GM21447 (cell line): Measurements from ENCODE around the gene ANKS1A.

Experiments
- ATAC-seq: cut with Tn5 transposase; IDR thresholded peaks from one replicate; pipeline ENCODE4 v1.9.1; 2021; ENCODE audit not compliant: unreplicated experiment

Gene ANKS1A

DNA sequence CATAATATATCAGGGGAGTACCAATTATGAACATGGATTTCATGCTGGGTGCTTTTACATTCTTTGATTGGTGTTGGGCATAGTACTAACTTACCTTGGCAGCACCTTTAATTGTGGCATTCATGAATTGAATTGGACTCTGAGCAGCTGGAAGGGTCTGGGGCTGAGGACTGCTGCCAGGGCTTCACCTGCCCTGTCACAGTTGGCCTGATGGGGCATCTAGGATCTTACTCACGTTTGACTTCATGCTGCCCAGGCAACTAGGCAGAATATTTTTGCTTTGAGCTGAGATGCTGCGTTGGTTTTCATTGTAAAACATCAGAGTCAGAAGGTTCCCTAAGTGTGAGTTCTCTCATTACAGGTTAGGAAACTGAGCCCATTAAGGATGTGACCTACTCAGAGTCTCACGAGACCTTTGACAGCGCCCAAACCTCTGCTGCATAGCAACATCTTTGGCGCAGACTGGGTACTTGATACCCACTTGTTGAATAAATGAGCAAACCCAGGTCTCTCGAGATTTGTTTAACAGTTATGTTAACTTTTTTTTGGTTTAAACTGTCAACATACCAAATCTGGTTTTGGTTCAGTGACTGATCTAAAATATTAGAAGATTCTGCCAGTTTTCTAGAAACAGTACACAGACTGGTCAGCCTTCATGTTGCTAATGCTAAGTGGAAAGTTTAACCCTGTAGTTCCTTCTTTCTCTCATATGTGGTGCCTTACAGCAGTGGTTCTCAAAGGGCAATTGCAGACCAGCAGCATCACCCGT, 147.2 kb downstream of the ANKS1A start:
- ATAC-seq: no peak

DNA sequence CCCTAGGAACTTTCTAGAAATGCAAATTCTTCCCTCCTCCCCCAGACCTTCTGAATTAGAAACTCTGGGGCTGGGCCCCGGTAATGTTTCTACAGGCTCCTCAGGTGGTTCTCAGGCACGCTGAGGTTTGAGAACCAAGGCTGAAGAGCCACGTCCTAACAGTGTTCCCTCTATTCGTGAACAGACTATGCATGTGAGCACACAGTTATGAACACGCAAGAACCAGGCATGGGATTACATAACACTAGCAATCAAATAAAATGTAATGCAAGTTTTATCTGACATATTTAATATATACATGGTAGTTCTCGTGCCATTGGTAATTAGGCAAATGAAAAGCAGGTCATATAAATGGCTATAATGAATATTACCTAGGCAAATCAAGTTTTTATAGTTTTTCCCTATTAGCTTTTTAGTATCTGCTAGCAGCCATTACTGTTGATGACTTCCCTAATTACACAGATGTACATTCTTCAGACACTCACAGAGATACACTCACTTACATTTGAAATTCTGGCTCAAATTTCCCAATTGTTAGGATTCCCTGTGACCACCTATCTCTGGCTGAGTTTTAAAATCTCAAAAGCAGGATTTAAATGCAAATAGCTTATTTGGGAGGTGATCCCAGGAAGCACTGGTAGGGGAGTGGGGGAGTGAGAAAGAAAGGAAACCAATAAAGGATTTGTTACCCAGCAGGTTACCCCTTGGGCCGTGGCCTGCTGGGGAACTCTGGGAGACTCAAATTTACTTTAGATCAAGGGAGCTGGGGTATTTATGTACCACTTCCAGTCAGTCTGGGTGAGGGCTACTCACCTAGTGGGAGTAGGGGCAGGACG, 148.0 kb downstream of the ANKS1A start:
- ATAC-seq: no peak

DNA sequence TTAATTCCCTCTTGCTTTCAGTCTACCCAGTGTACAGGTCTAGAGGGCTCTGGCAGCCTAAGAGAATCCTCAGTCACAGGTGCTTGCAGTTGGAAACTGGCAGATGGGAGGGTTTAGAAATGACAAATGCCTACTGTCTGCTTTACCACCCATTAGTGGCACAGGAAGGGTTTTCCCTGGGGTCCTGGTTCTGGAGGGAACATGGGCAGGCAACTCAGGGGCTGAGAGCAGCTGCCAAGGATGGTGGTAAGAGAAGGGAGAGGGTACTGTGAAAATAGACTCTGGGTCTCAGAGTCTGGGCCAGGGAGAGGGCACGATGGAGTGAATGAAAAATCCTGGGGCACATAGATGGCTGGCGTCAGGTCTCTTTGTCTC, 148.6 kb downstream of the ANKS1A start:
- ATAC-seq: no peak

DNA sequence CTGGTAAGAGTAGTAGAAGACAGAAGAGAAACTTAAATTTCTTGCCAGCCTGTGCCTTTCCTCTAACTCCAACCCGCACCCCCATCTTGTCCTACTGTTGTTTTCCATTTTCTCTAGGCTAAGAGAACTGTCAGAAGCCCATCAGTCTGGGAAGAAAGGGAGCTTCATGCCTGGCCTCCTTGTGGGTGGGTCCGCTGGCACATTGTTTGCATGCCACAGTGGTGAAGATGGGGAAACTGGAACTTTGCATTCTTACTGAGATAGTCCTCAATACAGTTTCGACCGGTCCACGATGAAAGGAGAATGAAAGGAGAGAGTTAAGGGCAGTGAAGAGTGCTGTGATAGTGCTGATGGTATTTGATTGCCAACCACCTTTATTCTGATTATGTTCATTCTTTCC, 149.0 kb downstream of the ANKS1A start:
- no peak for ATAC-seq

DNA sequence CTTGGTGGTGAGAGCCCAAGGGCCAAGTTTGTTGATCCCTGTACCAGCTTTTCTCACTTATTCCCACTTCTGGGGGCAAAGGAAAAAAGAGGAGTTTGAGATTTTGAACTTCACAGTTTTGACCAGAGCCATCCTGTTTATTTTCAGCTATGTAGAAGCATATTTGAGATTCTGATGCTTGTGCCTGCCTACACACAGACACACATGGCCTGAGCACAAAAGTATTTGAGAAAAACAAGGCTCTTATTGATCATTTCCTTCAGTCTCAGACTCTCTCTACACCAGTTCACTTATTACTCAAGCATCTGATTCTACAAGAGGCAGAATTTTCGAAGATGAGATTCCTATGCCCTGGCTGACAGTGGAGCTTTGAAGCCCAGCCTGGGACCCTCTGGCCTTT, 151.3 kb downstream of the ANKS1A start:
- ATAC-seq: no peak

DNA sequence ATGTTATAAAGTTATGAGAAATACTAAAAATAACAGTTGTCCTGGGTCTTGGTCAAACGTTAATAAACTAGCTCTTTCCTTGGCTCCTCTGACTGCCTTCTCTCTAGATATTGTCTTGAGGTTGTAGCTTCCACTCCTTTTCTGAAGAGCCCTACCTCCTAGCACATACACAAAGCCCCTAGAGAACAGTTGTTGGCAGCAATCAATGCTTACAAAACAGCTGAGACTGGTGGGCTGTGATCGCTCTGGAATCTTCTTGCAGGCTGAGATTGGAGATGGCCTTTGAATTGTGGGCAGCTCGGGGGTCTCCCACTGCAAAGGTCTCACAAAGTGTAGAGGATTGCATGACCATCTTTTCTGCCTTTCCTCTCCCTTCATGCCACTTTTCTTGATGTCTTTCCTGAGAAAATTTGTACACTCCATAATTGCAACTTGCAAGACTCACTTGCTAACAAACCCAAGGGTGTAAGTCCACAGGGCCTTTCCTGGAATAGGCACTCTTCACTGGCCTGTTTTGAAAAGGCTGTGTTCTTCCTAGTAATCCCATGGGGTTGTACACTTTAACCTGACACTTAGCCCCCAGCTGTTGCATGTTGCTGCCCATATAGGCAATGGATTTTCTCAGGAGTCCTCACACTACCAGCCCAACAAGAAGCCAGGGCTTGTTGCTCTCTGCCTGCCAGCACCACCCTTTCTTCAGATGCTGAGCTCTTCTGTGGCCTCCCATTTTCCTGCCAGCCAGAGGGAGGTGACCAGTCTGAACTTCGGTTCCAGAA, 152.2 kb downstream of the ANKS1A start:
- ATAC-seq: no peak

DNA sequence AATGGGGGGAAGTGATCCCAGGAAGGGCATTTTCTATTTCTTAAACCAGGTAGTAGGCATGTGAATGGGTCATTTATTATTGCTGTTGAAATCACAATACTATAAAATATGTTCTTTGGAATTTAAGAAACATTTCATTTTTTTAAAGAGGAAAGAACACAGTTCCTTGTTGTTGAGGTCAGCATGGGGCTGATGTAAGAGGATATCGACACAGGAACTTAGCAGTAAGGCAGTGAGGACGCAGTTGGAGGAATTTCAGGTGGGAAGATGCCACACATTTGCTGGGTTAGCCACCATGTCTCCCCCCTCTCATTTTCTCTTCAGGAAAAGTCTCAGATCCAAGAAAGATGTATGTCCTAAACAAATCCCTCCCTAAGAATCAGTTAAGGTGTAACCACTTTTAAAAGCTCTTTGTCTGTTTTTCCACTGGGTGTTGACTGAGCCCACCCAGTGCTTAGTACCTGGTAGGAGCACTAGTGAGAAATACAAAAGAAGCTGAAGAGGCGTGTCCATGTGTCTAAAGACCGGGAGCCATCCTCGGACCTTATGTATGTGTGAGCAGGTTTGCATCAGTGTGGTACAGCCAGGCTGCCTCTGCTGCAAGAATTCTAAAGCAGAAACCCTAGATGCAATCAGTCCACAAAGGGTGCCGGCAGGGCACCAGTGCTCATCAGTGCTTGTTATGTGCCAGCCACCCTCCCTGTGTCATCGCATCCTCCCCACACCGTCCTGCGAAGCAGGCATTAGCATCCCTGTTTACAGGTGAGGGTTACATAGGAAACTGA, 153.2 kb downstream of the ANKS1A start:
- no peak for ATAC-seq

DNA sequence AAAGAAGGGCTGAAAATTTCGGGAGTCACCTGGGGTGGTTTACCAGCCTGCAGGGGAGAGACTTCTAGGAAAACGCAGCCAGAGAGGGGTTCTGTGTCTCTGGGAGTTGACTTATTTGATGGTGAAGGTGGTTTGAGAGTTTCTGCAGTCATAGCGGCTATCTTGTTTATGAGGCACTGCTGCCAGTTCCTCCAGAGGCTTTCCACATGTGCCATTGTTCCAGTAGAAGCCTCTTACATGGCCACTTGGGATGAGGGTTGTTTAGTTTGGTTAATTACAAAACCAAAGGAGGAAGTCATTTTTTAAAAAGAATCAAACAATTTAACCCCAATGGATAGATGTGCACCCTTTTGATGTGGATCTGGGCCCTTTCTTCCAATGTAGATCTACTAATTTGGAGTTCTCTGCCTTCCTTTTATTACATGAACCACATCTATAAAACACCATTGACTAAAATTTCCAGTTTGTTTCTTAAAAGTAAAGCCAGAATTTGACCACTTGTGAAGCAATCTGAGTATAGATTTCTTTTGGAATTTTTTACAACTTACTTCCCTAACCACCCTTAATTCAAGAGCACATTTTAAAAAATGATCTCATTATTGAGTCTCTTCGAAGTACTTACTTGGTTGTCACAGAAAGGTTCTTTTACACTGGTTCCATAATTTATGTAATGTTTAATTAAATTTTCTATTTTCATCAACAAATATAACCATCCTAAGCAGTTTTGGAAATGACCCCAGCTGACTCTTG, 154.5 kb downstream of the ANKS1A start:
- ATAC-seq: no peak

DNA sequence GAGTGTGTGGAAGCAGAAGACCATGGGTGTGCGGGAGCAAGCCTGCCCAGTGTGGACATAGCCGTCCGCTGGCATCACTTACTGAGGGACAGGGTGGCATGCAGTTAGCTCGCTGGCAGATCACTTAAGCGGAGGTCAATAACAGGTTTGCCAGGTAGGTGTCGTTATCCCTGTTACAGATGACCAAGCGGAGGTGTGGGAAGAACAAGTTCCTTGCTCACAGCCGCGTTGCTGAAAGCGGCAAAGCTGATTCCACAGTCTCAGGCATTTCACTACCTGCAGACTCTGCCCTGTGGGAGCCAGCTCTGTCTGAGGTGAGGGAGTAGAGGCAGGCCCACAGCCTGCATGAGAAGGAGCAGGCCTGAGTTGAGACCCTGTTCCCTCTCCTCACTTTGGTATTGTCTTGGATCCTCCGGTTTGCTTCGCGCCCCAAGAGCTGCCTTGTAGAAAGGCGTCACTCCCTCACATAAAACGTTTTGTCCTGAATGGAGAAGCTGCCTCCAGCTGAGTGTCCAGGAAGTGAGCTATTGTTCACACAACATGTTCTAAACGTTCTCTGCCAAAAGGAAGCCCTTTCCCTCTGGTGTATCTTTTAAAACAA, 155.2 kb downstream of the ANKS1A start:
- no peak for ATAC-seq

DNA sequence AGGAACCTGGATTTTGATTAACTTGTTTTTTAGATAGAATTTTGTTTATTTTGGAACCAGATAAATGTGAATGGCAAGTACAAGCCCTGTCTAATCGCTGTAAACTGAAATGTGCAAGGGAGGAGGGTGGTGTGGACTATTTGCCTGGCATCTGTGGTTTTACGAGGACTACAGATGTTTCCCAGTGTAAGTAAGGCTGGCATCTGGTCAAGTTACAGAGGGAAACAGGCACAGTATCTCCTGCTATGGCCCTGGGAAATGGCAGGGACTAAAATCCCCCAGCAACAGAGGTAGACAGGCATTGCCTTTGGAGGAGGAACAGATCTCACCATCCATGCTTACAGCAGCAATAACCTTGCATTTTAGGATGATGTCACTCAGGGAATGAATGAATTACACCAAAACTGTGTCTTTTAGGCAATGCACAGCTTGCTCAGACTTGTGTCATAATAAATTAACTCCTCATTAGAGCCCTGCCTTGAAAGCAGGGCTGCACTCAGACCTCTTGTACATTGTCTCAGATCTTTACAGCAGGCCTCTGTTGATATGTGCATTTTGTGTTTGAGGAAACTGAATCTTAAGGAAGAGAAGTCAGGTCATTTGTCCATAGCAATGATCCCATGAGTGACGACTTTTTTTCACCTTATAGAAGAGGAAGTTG, 155.8 kb downstream of the ANKS1A start:
- ATAC-seq: no peak

DNA sequence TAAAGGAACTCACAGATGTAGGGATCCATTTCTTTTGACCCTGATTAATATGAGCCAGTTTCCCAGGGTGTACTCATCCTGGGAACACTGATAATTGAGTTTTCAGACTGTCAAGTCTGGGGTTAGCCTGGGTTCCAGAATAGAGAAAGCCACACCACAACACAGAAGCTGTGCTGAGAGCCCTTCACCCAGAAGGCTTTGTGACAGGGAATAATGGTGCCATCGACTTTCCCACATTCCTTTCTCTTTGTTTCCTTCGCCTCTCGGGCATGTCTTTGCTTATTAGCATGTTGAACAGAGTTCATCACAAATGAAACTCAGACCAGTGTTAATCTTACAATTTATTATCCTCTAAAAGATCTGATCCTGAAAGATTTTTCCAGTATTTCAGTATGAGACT, 157.0 kb downstream of the ANKS1A start:
- ATAC-seq: no peak

DNA sequence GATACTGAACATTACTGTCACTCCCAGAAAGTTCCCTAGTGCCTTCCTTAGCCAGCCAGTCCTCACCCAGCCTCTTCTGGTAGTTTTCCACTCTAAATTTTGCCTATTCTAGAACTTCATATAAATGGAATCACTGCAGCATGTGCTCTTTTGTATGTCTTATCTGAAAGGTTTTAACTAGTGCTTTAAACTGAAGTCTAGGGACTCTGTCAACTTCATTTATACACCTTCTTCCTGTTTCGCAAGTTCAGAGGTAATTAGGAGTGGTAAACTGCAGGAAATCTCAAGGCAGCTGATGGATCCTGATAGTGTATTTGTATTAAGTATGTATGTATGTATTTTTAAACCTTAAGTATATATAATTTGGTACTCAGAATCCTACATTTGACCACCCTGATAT, 157.8 kb downstream of the ANKS1A start:
- ATAC-seq: no peak

DNA sequence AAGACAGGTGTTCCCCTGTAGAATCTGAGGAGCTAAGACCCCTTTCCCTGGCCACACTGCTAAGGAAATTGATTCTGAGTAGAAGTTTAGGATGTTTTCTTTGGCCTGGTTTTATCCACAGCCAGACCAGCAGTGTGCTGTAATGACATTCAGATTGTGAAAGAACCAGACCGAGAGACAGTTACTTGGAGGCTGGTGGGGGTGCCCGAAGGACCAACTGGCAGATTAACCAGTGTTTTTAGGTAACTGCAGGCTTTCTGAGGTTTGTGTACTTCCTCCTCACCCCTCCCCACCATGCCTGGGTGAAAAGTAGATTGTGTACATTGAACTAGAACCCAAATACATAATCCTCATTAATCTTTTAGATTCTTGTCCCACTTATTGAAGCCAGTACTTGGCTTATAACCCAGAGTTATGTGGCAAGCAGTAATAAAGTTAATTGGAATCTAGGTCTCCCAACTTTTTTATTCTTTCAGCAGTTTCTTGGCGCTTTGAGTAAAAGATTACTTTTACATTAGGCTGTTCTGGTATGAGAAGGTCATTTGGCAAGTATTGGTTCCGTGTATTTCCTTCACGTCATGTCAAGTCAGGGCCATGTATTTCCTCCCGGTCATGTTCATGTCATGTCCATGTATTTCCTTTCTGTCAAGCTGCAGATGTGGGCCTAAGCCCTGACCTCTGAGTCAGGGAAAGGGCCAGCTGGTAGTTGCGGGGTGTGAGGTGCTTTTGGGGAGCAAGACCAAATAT, 158.4 kb downstream of the ANKS1A start:
- no peak for ATAC-seq

DNA sequence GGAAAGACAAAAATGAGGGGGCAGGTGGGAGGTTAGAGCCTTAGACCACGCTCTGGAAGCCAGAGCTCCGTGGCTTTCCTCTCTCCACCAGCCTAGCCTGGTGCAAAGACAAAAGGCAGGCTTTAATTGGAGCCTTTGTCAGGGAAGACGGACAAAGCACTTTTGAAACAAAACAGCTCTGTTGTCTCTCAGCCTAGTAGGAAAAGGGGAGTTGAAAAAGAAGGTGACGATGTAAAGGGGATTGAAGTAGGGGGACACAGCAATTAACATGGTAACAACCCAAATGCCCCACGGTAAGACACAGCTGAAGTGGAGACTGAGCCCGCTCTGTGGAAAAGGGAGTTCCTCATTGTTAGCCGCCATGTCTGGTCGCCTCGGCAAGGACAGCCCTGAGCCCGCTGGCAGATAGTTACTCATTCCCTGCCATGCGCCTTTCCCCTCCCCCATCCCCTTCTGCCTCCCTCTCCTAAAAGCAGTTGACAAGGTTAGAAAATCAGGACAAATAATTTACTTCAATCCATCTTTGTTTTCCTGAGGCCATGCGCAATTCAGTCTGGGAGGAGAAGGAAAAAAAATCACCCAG, 159.1 kb downstream of the ANKS1A start:
- no peak for ATAC-seq

DNA sequence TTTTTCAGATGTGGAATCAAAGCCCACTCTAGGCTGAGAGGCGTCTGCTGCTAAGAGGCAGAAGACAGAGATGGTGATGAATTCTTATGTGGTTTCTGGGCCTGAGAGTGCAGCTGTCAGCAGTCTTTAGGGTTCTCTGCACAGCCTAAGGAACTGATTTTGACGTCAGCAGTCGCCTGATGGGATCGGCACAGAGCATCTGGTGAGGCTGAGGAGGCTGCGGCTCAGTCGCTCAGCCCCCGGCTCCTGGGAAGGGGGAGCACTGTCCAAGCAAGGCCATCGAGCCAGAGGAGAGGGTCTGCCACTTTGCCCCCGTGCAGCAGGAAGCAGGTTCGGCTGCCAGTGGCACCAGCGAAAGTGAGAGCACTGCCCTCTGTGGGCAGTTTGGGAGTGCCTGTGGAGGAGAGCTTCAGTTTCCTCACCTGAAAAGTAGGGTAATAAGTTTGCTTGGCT, 159.6 kb downstream of the ANKS1A start:
- ATAC-seq: no peak

DNA sequence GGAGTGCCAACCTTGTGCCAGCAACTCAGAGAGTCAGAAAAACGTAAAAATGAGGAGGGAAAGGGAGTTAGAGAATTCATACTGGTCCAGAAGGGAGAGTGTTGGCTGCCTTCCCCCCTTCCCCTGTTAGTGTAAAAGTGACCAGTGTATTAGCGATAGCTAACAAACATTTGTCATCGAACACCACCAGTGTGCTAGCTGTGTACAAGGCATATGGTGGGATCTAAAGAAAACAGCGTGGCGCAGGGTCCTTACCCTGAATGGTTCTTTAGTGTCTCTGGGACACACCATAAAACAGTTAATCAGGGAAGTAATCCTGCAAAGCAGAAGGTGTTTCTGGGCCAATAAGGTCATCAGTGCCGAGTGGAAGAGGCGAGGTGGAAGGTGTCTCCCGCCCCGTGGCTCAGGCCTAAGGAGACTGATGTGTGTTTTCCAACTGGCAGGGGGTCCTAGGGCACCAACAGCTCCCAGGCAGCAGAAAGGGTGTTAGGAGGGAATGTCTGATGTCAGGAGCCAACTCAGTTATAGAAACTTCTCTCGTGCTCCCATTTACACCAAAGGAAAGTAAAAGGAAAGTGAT, 160.2 kb downstream of the ANKS1A start:
- ATAC-seq: no peak

DNA sequence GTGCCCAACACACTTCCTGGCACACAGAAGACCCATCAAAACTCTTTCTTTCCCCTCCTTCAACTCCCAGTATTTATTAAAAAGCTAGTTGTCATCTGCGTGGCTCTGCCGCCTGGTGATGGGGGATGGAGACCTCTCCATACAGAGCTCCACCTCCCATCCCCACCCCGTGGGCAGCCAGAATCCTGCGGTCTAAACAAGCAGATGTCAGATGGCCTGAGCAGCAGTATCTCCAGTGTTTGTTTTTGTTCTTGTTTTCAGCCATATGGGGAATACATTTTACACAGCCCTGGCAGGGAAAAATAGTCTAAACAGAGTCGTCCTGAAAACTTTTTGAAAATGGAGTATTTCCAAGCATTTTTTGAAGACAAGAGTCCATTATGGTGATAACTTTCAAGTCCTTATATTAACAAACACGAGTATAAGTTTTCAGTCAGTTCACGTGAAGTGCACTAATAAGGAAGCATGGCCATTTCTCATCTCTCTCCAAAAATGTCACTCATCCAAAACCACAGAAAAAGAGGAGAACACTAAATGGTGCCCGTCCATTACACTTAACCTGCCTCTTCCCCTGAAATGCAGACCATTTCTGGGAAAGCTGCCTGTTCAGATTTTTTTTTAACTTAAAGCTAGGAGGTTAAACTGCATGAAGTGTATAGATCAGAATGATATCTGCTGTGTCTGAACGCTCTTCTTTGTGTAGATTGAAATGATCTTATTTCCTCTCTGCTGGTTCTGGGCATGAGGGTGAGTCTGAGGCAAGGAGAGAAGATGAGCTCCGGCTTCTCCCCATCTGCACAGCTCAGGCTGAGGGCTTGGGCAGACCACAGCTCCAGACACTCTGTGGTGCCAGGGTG, 161.1 kb downstream of the ANKS1A start:
- no peak for ATAC-seq
